OCI-LY3 (cell line): Measurements from ENCODE around the gene GPR137.
A peak's percentile ranks its signal among the peaks of the same experiment; 100 is the strongest.

ENCODE experiments used
- H2AFZ ChIP-seq: fragments of 200-600, 300-600 bp; shearing (Covaris generic); 2 replicates; pipeline ENCODE4 v1.6.0; 2014; ENCODE audit warnings: antibody characterized with exemption, low read depth, low read length
- H3K27ac ChIP-seq: fragments of 200-600, 300-600 bp; sonication (generic); 2 replicates; pipeline ENCODE4 v1.5.1; 2014; ENCODE audit warnings: mild to moderate bottlenecking, low read length, moderate library complexity, mixed read lengths
- H3K27me3 ChIP-seq: fragments of 200-600, 300-600 bp; sonication (generic); 2 replicates; pipeline ENCODE4 v1.6.1; 2014; ENCODE audit warnings: low read depth, low read length, mixed read lengths
- H3K36me3 ChIP-seq: fragments of 200-600, 300-600 bp; sonication (generic); replicated peaks from 2 replicates; pipeline ENCODE3; 2014; ENCODE audit warnings: low read depth, low read length, mixed read lengths
- H3K4me1 ChIP-seq: fragments of 300-600, 200-600 bp; sonication (generic); 2 replicates; pipeline ENCODE4 v1.6.1; 2014; ENCODE audit warnings: low read length, mixed read lengths
- H3K4me2 ChIP-seq: fragments of 200-600, 300-600 bp; sonication (generic); 2 replicates; pipeline ENCODE4 v1.6.1; 2014; ENCODE audit warnings: low read length, mixed read lengths
- H3K4me3 ChIP-seq: fragments of 300-600, 200-600 bp; sonication (generic); 2 replicates; pipeline ENCODE4 v1.5.1; 2014; ENCODE audit warnings: antibody characterized with exemption, mild to moderate bottlenecking, low read length, moderate library complexity
- H3K79me2 ChIP-seq: fragments of 300-600, 200-600 bp; shearing (Covaris generic); 2 replicates; pipeline ENCODE4 v1.6.1; 2014; ENCODE audit warnings: mild to moderate bottlenecking, low read length, mixed read lengths
- H3K9ac ChIP-seq: fragments of 300-600, 200-600 bp; shearing (Covaris generic); 2 replicates; pipeline ENCODE4 v1.6.0; 2014; ENCODE audit warnings: mild to moderate bottlenecking, low read length, moderate library complexity
- H3K9me3 ChIP-seq: fragments of 200-600, 300-600 bp; shearing (Covaris generic); 2 replicates; pipeline ENCODE4 v1.6.1; 2014; ENCODE audit warnings: low read length, mixed read lengths; ENCODE audit not compliant: insufficient read depth
- H4K20me1 ChIP-seq: fragments of 200-600, 300-600 bp; sonication (generic); 2 replicates; pipeline ENCODE4 v1.6.1; 2016; ENCODE audit warnings: low read length, mixed read lengths; ENCODE audit not compliant: insufficient read depth
- EZH2phosphoT487 ChIP-seq: fragments of 200-600 bp; shearing (Covaris generic); IDR thresholded peaks from 2 replicates; pipeline ENCODE4 v1.6.1; 2018; ENCODE audit warnings: antibody characterized with exemption, mixed run types, low read depth
- TF ChIP-seq, protein P1 (sequence below): fragments of 200-600, 300-600 bp; sonication (generic); IDR thresholded peaks from 2 replicates; pipeline ENCODE4 v1.5.1; 2014; ENCODE audit warnings: antibody characterized with exemption, low read length, low read depth

The GPR137 gene, protein sequence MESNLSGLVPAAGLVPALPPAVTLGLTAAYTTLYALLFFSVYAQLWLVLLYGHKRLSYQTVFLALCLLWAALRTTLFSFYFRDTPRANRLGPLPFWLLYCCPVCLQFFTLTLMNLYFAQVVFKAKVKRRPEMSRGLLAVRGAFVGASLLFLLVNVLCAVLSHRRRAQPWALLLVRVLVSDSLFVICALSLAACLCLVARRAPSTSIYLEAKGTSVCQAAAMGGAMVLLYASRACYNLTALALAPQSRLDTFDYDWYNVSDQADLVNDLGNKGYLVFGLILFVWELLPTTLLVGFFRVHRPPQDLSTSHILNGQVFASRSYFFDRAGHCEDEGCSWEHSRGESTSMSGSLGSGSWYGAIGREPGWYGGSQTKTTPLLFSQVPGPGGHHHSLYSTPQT

DNA sequence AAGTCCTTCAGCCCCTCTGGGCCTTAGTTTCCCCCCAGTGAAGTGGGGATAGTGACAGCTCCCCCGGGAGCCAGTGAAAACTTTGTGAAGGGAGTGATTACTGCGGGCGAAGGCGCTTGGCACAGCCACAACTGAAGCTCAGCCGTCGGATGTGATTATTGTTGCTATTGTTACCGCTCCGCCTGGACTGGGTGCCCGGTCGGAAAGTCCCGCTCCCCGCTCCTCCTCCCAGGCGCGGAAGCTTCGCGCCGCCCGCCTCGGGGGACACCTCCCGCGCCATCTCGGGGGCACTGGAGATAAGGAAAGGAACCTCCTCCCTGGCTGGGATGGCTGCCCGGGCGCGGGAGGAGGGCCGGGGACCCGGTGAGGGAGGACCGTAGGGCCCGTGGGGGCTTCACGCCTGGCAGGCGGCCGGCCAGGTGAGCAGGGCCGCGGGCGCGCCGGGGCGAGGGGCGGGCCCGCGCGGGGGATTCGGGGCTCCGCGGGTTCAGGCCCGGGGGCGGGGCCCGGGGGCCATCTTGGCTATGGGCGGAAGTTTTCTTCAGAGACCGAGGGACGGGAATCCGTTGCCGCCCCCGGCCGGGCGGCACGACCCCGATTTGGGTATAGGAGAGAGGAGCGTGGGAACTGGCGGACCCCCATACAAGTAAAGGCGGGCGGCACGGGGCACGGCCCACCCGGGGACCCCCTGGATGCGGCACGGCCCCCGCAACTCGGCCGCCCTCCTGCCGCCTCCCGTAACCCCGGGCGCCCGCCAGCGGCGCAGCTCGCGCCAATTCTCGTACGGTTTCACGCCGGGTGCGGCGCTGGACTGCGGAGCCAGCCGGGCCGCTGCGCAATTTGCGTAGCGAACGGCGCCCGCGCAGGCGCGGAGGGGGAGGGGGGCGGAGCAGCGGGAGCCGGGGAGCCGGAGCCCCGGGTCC is at the start of gene GPR137:
GPR137 (plus strand) TSS at position 887 of the 923 bp plus-strand sequence. CDS start 677 bp downstream, outside the sequence.
- Histone ChIP-seq H3K4me3 (peak within 1 kb of the TSS; percentile 82), H3K36me3 (peaks cover 9% of the 10 kb centered on the region), H3K27me3 (no peaks in the 10 kb centered on the region), H3K9me3 (no peaks in the 10 kb centered on the region), H3K79me2 (peaks cover 10% of the 10 kb centered on the region; the same call in 1 of the 2 replicates), H3K9ac (peak within 1 kb of the TSS; percentile 89), H3K4me2 (peak within 1 kb of the TSS; percentile 86), H2AFZ (peak within 1 kb of the TSS; percentile 55; the same call in 1 of the 2 replicates), H3K4me1 (peaks cover 12% of the 10 kb centered on the region), H4K20me1 (no peaks in the 10 kb centered on the region), H3K27ac (peak within 1 kb of the TSS; percentile 81)
- TF ChIP-seq EZH2phosphoT487: no peak
- TF ChIP-seq, protein P1, sequence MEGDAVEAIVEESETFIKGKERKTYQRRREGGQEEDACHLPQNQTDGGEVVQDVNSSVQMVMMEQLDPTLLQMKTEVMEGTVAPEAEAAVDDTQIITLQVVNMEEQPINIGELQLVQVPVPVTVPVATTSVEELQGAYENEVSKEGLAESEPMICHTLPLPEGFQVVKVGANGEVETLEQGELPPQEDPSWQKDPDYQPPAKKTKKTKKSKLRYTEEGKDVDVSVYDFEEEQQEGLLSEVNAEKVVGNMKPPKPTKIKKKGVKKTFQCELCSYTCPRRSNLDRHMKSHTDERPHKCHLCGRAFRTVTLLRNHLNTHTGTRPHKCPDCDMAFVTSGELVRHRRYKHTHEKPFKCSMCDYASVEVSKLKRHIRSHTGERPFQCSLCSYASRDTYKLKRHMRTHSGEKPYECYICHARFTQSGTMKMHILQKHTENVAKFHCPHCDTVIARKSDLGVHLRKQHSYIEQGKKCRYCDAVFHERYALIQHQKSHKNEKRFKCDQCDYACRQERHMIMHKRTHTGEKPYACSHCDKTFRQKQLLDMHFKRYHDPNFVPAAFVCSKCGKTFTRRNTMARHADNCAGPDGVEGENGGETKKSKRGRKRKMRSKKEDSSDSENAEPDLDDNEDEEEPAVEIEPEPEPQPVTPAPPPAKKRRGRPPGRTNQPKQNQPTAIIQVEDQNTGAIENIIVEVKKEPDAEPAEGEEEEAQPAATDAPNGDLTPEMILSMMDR: no peak

DNA sequence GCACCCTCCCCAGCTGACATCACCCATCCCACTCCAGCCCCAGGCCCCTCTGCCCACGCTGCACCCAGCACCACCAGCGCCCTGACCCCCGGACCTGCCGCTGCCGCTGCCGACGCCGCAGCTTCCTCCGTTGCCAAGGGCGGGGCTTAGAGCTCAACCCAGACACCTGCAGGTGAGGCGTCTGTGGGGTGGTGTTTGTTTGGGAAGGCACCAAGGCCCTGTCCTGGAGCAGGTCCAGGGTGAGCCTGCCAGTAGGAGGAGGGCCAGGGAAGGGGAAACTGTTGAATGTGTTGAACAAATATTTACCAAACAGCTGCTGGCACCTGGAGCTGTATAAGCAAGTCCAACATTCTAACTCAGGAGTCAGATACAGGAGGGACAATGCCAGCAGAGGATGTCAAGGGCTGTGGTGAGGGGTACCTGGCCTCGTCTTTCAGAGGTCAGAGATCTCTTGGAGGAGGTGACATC is 48.1 kb upstream of the GPR137 start:
- Histone ChIP-seq H3K36me3 (peaks cover 34% of the 10 kb centered on the region), H3K9ac (peak overlapping the region; percentile 47; the same call in 1 of the 2 replicates), H3K27ac (peak overlapping the region; percentile 89), H3K9me3 (no peaks in the 10 kb centered on the region), H4K20me1 (peaks cover 9% of the 10 kb centered on the region; the same call in 1 of the 2 replicates), H3K4me3 (no peak overlapping the region; the same call in 1 of the 2 replicates), H3K79me2 (peaks cover 27% of the 10 kb centered on the region), H3K4me2 (peak overlapping the region; percentile 48), H3K27me3 (no peaks in the 10 kb centered on the region), H3K4me1 (peaks cover 56% of the 10 kb centered on the region), H2AFZ (no peak overlapping the region)
- TF ChIP-seq EZH2phosphoT487: no peak
- TF ChIP-seq, protein P1: no peak

DNA sequence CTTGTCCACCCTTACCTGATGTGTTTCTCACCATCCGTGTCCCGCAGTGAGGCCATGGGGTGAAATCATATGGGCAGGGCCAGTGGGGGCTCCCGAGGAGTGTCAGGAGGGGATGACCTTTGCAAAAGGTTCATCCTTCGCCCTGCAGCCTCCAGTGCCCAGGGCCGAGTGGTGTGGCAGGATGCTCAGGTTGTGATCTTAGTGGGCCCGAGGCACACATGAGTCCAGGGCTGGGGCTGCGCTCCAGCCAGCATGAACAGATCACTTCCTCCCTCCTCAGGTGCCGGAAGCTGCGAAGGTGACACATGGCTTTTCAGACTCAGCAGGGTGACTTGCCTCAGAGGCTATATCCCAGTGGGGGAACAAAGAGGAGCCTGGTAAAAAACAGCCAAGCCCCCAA is 47.6 kb upstream of the GPR137 start:
- Histone ChIP-seq H3K4me3 (no peak overlapping the region; the same call in 1 of the 2 replicates), H4K20me1 (peaks cover 9% of the 10 kb centered on the region; the same call in 1 of the 2 replicates), H3K36me3 (peaks cover 38% of the 10 kb centered on the region), H3K79me2 (peaks cover 33% of the 10 kb centered on the region), H3K9me3 (no peaks in the 10 kb centered on the region), H3K9ac (peak overlapping the region; percentile 47; the same call in 1 of the 2 replicates), H2AFZ (no peak overlapping the region), H3K27me3 (no peaks in the 10 kb centered on the region), H3K4me1 (peaks cover 62% of the 10 kb centered on the region), H3K27ac (peak overlapping the region; percentile 89), H3K4me2 (peak overlapping the region; percentile 48)
- TF ChIP-seq EZH2phosphoT487: no peak
- TF ChIP-seq, protein P1: no peak
